Endothelial cell of umbilical vein (primary cell): Measurements from ENCODE around the gene PRDM16. TPM values are rescaled to one million over a fixed set of nuclear protein-coding genes. Genes with fewer than 3 reads are reported as not detected.

Experiments used
- BruUV-seq: library from RNA; stranded (reverse); fragments of 400-500 nt; replicated peaks from 2 replicates; lab custom pipeline; 2021; lab: Mats Ljungman, UMichigan
- CTCF ChIA-PET: fragments of 300-600, 350-600 bp; sonication (Branson Sonifier 250); formaldehyde crosslinking; loops from one replicate; lab custom pipeline; 2021; ENCODE audit warnings: antibody characterized with exemption, inconsistent platforms; lab: Charles Lee
- POLR2A ChIA-PET: fragments of 300-600, 350-600 bp; sonication (Branson Sonifier 250); formaldehyde crosslinking; loops from one replicate; lab custom pipeline; 2021; ENCODE audit warnings: antibody characterized with exemption, inconsistent platforms; lab: Charles Lee
- DNase-seq: peaks from one replicate; pipeline ENCODE4 v3.0.0-alpha.2; 2011; ENCODE audit warnings: low read depth, low spot score
- FAIRE-seq: peaks from 2 replicates; lab custom pipeline; 2011; peaks lifted over from hg19 to GRCh38; lab: Jason Lieb, UNC
- H2AFZ ChIP-seq: 2 replicates; pipeline ENCODE4 v1.6.0; 2012; ENCODE audit warnings: low read depth, low read length, control low read depth, inconsistent platforms
- H3K27ac ChIP-seq: 2 replicates; pipeline ENCODE4 v1.5.1; 2011; ENCODE audit warnings: low read depth, mild to moderate bottlenecking, control low read depth, low read length, moderate library complexity; ENCODE audit not compliant: insufficient read depth
- H3K27me3 ChIP-seq, 2 experiments: 2 replicates each; pipeline versions ENCODE4 v1.6.0 to v1.6.1; 2011; ENCODE audit warnings: low read length in 2 of 2, mixed read lengths in 1 of 2; ENCODE audit not compliant: control insufficient read depth in 2 of 2, insufficient read depth in 2 of 2
- H3K36me3 ChIP-seq, 2 experiments: 2 replicates in 1 of 2; 3 replicates in 1 of 2; pipeline ENCODE4 v1.5.1; 2011; ENCODE audit warnings: low read length in 2 of 2, mild to moderate bottlenecking in 1 of 2, moderate library complexity in 1 of 2; ENCODE audit not compliant: control insufficient read depth in 2 of 2, insufficient read depth in 2 of 2; ENCODE audit errors: extremely low read depth in 1 of 2
- H3K4me1 ChIP-seq: 3 replicates; pipeline ENCODE4 v1.5.1; 2011; ENCODE audit warnings: mild to moderate bottlenecking, low read length; ENCODE audit not compliant: control insufficient read depth, insufficient read depth; ENCODE audit errors: extremely low read depth
- H3K4me2 ChIP-seq: 2 replicates; pipeline ENCODE4 v1.6.1; 2011; ENCODE audit warnings: low read length, control low read depth, mixed read lengths; ENCODE audit not compliant: insufficient read depth
- H3K4me3 ChIP-seq, 3 experiments: fragments of 200-600 bp in 1 of 3; sonication (generic), shearing (Covaris generic) in 1 of 3; replicated peaks in 1 of 3; 2 replicates each; pipeline ENCODE4 v1.5.1; 2011 to 2016; ENCODE audit warnings: control low read depth in 3 of 3, low read length in 3 of 3, mild to moderate bottlenecking in 2 of 3, inconsistent platforms in 1 of 3, low read depth in 1 of 3, moderate library complexity in 1 of 3; ENCODE audit not compliant: insufficient read depth in 1 of 3
- H3K79me2 ChIP-seq: 2 replicates; pipeline ENCODE4 v1.6.0; 2012; ENCODE audit warnings: low read length, inconsistent platforms; ENCODE audit not compliant: control insufficient read depth, insufficient read depth
- H3K9ac ChIP-seq: replicated peaks from 2 replicates; pipeline ENCODE3; 2011; ENCODE audit warnings: low read length, control low read depth; ENCODE audit not compliant: insufficient read depth; ENCODE audit errors: extremely low read depth
- H3K9me1 ChIP-seq: replicated peaks from 3 replicates; pipeline ENCODE4 v1.6.0; 2011; ENCODE audit warnings: mild to moderate bottlenecking, low read length; ENCODE audit not compliant: control insufficient read depth, insufficient read depth; ENCODE audit errors: extremely low read depth
- H3K9me3 ChIP-seq: replicated peaks from 2 replicates; pipeline ENCODE4 v1.5.1; 2012; ENCODE audit warnings: low read length, inconsistent platforms; ENCODE audit not compliant: control insufficient read depth, insufficient read depth
- H4K20me1 ChIP-seq: replicated peaks from 2 replicates; pipeline ENCODE3; 2011; ENCODE audit warnings: mild to moderate bottlenecking, low read length; ENCODE audit not compliant: control insufficient read depth, insufficient read depth; ENCODE audit errors: extremely low read depth
- FOS ChIP-seq: IDR thresholded peaks from 2 replicates; pipeline ENCODE4 v1.6.1; 2011; ENCODE audit warnings: mild to moderate bottlenecking, low read length, moderate library complexity, borderline replicate concordance; ENCODE audit not compliant: insufficient read depth
- GATA2 ChIP-seq: IDR thresholded peaks from 2 replicates; pipeline ENCODE4 v1.7.0; 2011; ENCODE audit warnings: low read depth, mild to moderate bottlenecking, moderate library complexity, mixed read lengths, low read length; ENCODE audit not compliant: insufficient read length, insufficient read depth
- JUN ChIP-seq: IDR thresholded peaks from 2 replicates; pipeline ENCODE4 v1.6.1; 2011; ENCODE audit warnings: borderline replicate concordance, low read depth; ENCODE audit not compliant: insufficient read length, insufficient read depth
- MYC ChIP-seq: IDR thresholded peaks from one replicate; pipeline ENCODE4 v1.6.1; 2011; ENCODE audit warnings: mild to moderate bottlenecking, low read depth, low read length
- POLR2A ChIP-seq: IDR thresholded peaks from 2 replicates; pipeline ENCODE4 v1.6.1; 2012; ENCODE audit warnings: low read depth, mild to moderate bottlenecking, control low read depth, low read length
- POLR2AphosphoS5 ChIP-seq: IDR thresholded peaks from 2 replicates; pipeline ENCODE4 v1.6.1; 2012; ENCODE audit warnings: low read depth, mild to moderate bottlenecking, control low read depth, low read length, moderate library complexity; ENCODE audit not compliant: insufficient read depth
- dilution Hi-C: fragments of 300-500 bp; cut with MboI; formaldehyde crosslinking; loops from one replicate; pipeline ENCODE4 v1.15.0; 2019; ENCODE audit warnings: low sequenced_read_pairs; ENCODE audit not compliant: extremely low pct_ligation_motif_present
- intact Hi-C: fragments of 100-400 bp; cut with micrococcal nuclease; formaldehyde crosslinking; loops from one replicate; pipeline ENCODE4 v1.10.0; 2022
- polyA plus RNA-seq, 4 experiments: library from polyadenylated mRNA; depleted of rRNA in 3 of 4; stranded (reverse) in 3 of 4; unstranded in 1 of 4; fragments of >200 nt; gene quantifications; 2 replicates each; pipeline versions ENCODE4 v1.2.1 to v1.2.3, GENCODE V29; 2011 to 2012; ENCODE audit warnings: missing spikeins in 1 of 4
- total RNA-seq: library from RNA; stranded (reverse); gene quantifications from 2 replicates; pipeline ENCODE4 v1.2.3, GENCODE V29; 2021
- TF ChIP-seq, protein P1 (sequence below), 2 donors: IDR thresholded peaks; 1 replicate in 1 of 2; 2 replicates in 1 of 2; pipeline ENCODE4 v1.5.1; 2011; ENCODE audit warnings: low read length in 2 of 2, mild to moderate bottlenecking in 2 of 2, moderate library complexity in 2 of 2, control low read depth in 1 of 2, inconsistent platforms in 1 of 2, low read depth in 1 of 2; ENCODE audit not compliant: insufficient read depth in 1 of 2; ENCODE audit errors: extremely low read depth in 1 of 2
- TF ChIP-seq, protein P2 (sequence below): IDR thresholded peaks from 2 replicates; pipeline ENCODE4 v1.6.1; 2011; ENCODE audit not compliant: insufficient read depth, insufficient read length

The PRDM16 gene
- total and polyA plus RNA-seq, 2 donors (not counting 3 experiments of a cell fraction or from before 2014, with no cell fraction given), result not detected

DNA sequence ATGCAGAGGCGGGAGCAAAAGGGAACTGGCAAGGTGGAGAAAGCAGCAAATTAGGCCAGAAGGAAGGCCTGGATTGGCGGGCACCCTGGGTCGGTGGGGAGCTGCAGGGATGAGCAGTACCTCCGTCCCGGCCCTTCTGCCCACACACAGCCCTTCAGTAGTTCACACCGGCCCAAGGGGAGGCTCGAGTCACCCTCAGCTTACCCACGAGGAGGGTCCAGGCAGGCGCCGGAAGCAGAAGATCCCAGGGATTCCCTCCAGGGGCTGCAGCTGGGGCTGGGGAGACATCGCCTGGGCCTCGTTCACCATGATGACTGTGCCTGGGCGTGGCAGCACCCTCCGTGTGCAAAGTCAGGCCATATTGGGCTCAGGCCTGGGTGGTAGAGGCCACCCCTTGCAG lies 190.0 kb downstream of the PRDM16 start:
- CTCF ChIA-PET, result no interaction called here
- POLR2A ChIA-PET, result no interaction called here
- Histone ChIP-seq H3K9me1 (no peaks in the 10 kb centered on the region), H3K9ac (no peak overlapping the region), H2AFZ (no peak overlapping the region), H3K36me3 (no peaks in the 10 kb centered on the region), H3K4me1 (no peaks in the 10 kb centered on the region), H3K27me3 (no peaks in the 10 kb centered on the region), H3K9me3 (no peaks in the 10 kb centered on the region), H3K27ac (no peak overlapping the region), H4K20me1 (no peaks in the 10 kb centered on the region), H3K79me2 (no peaks in the 10 kb centered on the region), H3K4me2 (no peak overlapping the region), H3K4me3 (no peak overlapping the region)
- no TSS peak for BruUV-seq
- DNase-seq, result no peak
- dilution Hi-C loops (no loop called here), intact Hi-C loops (no loop called here)
- TF ChIP-seq, protein P1, sequence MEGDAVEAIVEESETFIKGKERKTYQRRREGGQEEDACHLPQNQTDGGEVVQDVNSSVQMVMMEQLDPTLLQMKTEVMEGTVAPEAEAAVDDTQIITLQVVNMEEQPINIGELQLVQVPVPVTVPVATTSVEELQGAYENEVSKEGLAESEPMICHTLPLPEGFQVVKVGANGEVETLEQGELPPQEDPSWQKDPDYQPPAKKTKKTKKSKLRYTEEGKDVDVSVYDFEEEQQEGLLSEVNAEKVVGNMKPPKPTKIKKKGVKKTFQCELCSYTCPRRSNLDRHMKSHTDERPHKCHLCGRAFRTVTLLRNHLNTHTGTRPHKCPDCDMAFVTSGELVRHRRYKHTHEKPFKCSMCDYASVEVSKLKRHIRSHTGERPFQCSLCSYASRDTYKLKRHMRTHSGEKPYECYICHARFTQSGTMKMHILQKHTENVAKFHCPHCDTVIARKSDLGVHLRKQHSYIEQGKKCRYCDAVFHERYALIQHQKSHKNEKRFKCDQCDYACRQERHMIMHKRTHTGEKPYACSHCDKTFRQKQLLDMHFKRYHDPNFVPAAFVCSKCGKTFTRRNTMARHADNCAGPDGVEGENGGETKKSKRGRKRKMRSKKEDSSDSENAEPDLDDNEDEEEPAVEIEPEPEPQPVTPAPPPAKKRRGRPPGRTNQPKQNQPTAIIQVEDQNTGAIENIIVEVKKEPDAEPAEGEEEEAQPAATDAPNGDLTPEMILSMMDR (IDR thresholded peaks at IDR 0.05; ENCODE audit: extremely low read depth in 1 of 2, insufficient read depth in 1 of 2, low read depth in 1 of 2, low read length in 2 of 2), result no peak
- TF ChIP-seq POLR2AphosphoS5 (no peak), MYC (no peak), POLR2A (no peak), GATA2 (no peak), FOS (no peak), JUN (no peak)
- TF ChIP-seq, protein P2, sequence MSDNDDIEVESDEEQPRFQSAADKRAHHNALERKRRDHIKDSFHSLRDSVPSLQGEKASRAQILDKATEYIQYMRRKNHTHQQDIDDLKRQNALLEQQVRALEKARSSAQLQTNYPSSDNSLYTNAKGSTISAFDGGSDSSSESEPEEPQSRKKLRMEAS, result no peak
- FAIRE-seq, result no peak
